MM.1S (cell line): ENCODE data around the gene MACROD2.

Experiments used
- DNase-seq: peaks from one replicate; pipeline ENCODE4 v3.0.0-alpha.2; 2015
- H2AFZ ChIP-seq: fragments of 300-600 bp; sonication (generic); 2 replicates; pipeline ENCODE4 v1.6.0; 2016; ENCODE audit warnings: antibody characterized with exemption, low read length
- H3F3A ChIP-seq: fragments of 300-600 bp; sonication (generic); 2 replicates; pipeline ENCODE4 v1.6.1; 2016; ENCODE audit warnings: mild to moderate bottlenecking, antibody characterized with exemption, low read length, moderate library complexity, mixed read lengths; ENCODE audit not compliant: insufficient read depth
- H3K27ac ChIP-seq: fragments of 300-600 bp; sonication (generic); 2 replicates; pipeline ENCODE4 v1.5.1; 2016; ENCODE audit warnings: mild to moderate bottlenecking, low read length
- H3K27me3 ChIP-seq: fragments of 300-600 bp; sonication (generic); replicated peaks from 2 replicates; pipeline ENCODE4 v1.6.0; 2016; ENCODE audit warnings: low read length; ENCODE audit not compliant: insufficient read depth
- H3K36me3 ChIP-seq: fragments of 300-600 bp; sonication (generic); replicated peaks from 2 replicates; pipeline ENCODE4 v1.6.1; 2016; ENCODE audit warnings: mild to moderate bottlenecking, low read length, mixed read lengths; ENCODE audit not compliant: insufficient read depth
- H3K4me1 ChIP-seq: fragments of 300-600 bp; sonication (generic); 2 replicates; pipeline ENCODE4 v1.6.1; 2016; ENCODE audit warnings: low read length, mixed read lengths
- H3K4me2 ChIP-seq: fragments of 300-600 bp; sonication (generic); 2 replicates; pipeline ENCODE4 v1.6.0; 2016; ENCODE audit warnings: low read depth, low read length
- H3K4me3 ChIP-seq: fragments of 300-600 bp; sonication (generic); 2 replicates; pipeline ENCODE4 v1.5.1; 2016; ENCODE audit warnings: low read length, mixed read lengths
- H3K79me2 ChIP-seq: fragments of 300-600 bp; sonication (generic); 2 replicates; pipeline ENCODE4 v1.6.1; 2016; ENCODE audit warnings: mixed run types, low read length, mixed read lengths
- H3K9ac ChIP-seq: fragments of 300-600 bp; sonication (generic); 2 replicates; pipeline ENCODE4 v1.6.1; 2016; ENCODE audit warnings: low read length, mixed read lengths
- H3K9me2 ChIP-seq: fragments of 300-600 bp; sonication (generic); replicated peaks from 2 replicates; pipeline ENCODE4 v1.6.1; 2016; ENCODE audit warnings: mild to moderate bottlenecking, low read length, mixed read lengths; ENCODE audit not compliant: insufficient read depth
- H3K9me3 ChIP-seq: fragments of 300-600 bp; sonication (generic); replicated peaks from 2 replicates; pipeline ENCODE4 v1.6.1; 2016; ENCODE audit warnings: mild to moderate bottlenecking, low read length, mixed read lengths; ENCODE audit not compliant: insufficient read depth
- H4K20me1 ChIP-seq: fragments of 300-600 bp; sonication (generic); 2 replicates; pipeline ENCODE4 v1.6.1; 2016; ENCODE audit warnings: mild to moderate bottlenecking, low read length, moderate library complexity, mixed read lengths; ENCODE audit not compliant: insufficient read depth
- EZH2 ChIP-seq: fragments of 300-600 bp; sonication (generic); optimal IDR thresholded peaks from 2 replicates; pipeline ENCODE3; 2017; ENCODE audit warnings: low read depth, mild to moderate bottlenecking, antibody characterized with exemption, low read length, mixed read lengths
- EZH2phosphoT487 ChIP-seq: fragments of 300-600 bp; sonication (generic); IDR thresholded peaks from 2 replicates; pipeline ENCODE4 v1.6.1; 2018; ENCODE audit warnings: antibody characterized with exemption, low read length
- TF ChIP-seq, protein P1 (sequence below): fragments of 300-600 bp; sonication (generic); IDR thresholded peaks from 2 replicates; pipeline ENCODE4 v1.5.1; 2016; ENCODE audit warnings: antibody characterized with exemption, low read length, mixed read lengths

The MACROD2 gene

DNA sequence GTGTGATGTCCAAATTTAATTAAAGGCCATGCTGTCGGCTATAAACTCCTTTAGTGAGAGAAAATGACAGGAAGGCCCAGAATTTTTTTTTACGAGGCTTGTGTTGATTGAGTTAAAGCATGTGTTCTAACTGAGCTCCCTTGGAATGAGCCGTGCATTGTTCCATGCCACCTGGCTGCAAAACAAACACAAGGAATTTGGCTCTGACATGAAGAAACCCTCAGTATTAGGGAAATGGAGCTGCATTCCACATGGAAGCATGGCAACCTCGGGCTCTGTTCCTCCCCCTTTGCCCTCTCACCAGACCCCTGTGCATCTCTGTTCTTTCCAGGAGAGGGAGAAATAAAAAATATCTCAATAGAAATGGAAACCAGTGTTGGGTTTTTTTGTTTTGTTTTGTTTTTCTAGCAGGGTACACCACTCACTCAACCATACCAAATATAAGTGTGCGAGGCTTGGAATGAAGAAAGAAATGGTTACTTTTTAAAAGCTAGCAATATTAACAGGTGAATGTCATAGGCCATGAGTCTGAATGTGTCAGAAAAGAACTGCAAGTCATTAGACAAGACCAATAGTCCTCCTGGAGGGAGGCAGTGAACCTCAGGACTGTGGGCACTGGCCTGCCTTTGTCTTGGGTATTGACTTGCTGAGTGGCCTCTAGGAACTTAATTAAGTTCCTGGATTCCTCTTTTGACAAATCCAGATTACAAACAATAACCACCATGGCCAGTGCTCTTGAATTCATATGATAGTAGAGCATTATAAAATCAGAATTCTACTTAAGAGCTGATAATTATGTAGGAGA lies 1642.8 kb downstream of the MACROD2 start:
- Histone ChIP-seq H2AFZ (no peak overlapping the region), H3K9me2 (no peaks in the 10 kb centered on the region), H3K27ac (no peak overlapping the region), H3K27me3 (no peaks in the 10 kb centered on the region), H3K4me1 (no peaks in the 10 kb centered on the region), H4K20me1 (no peaks in the 10 kb centered on the region), H3K9ac (no peak overlapping the region), H3K9me3 (no peaks in the 10 kb centered on the region), H3K4me3 (no peak overlapping the region), H3K4me2 (no peak overlapping the region), H3K36me3 (no peaks in the 10 kb centered on the region), H3F3A (no peaks in the 10 kb centered on the region), H3K79me2 (no peaks in the 10 kb centered on the region)
- TF ChIP-seq, protein P1, sequence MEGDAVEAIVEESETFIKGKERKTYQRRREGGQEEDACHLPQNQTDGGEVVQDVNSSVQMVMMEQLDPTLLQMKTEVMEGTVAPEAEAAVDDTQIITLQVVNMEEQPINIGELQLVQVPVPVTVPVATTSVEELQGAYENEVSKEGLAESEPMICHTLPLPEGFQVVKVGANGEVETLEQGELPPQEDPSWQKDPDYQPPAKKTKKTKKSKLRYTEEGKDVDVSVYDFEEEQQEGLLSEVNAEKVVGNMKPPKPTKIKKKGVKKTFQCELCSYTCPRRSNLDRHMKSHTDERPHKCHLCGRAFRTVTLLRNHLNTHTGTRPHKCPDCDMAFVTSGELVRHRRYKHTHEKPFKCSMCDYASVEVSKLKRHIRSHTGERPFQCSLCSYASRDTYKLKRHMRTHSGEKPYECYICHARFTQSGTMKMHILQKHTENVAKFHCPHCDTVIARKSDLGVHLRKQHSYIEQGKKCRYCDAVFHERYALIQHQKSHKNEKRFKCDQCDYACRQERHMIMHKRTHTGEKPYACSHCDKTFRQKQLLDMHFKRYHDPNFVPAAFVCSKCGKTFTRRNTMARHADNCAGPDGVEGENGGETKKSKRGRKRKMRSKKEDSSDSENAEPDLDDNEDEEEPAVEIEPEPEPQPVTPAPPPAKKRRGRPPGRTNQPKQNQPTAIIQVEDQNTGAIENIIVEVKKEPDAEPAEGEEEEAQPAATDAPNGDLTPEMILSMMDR = no peak
- TF ChIP-seq EZH2 = no peak
- no peak for TF ChIP-seq EZH2phosphoT487
- DNase-seq = no peak

DNA sequence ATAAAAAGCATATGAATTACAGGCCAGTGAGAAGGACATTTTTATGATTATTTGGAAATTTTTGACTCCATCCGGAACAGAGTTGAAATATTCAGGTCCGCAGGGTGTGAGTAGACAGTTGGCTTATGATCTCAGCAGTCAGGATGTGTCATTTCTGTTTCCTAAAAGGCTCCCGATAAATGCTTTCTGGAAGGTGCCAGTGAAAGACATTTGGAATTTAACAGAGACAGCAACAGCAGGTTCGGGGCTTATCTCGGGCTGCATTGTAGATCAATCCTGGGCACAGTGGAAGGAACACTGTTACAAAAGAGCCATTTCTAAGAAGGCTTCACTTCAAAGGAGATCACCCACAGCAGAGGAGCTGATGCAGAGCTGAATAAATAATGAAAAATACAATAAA lies 1643.5 kb downstream of the MACROD2 start:
- Histone ChIP-seq H3K27me3 (no peaks in the 10 kb centered on the region), H3F3A (no peaks in the 10 kb centered on the region), H3K4me1 (no peaks in the 10 kb centered on the region), H3K79me2 (no peaks in the 10 kb centered on the region), H3K9me3 (no peaks in the 10 kb centered on the region), H4K20me1 (no peaks in the 10 kb centered on the region), H3K9me2 (no peaks in the 10 kb centered on the region), H3K27ac (no peak overlapping the region), H3K9ac (no peak overlapping the region), H3K36me3 (no peaks in the 10 kb centered on the region), H3K4me2 (no peak overlapping the region), H3K4me3 (no peak overlapping the region), H2AFZ (no peak overlapping the region)
- DNase-seq = no peak
- TF ChIP-seq EZH2 = no peak
- TF ChIP-seq, protein P1 = no peak

DNA sequence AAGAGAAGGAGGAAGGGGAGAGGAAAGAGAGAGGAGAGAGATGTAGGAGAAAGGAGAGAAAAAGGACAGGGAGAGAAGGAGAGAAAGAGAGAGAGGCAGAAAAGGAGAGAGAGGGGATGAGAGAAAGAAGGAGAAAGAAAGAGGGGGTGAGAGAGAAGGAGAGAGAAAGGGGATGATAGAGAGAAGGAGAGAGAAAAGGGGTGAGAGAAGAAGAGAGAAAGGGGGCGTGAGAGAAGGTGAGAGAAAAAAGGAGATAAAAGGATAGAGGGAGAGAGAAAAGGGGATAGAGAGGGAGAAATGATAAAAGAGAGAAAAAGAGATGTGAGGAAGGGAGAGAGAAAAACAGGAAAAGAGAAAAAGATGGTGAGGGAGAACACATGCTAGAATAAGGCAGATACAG lies 1644.5 kb downstream of the MACROD2 start:
- H3K9me3 ChIP-seq = no peaks in the 10 kb centered on the region
- H3K4me2 ChIP-seq = no peak overlapping the region
- H2AFZ ChIP-seq = no peak overlapping the region
- no peaks in the 10 kb centered on the region for H3K27me3 ChIP-seq
- H3K9me2 ChIP-seq = no peaks in the 10 kb centered on the region
- no peak overlapping the region for H3K9ac ChIP-seq
- H3F3A ChIP-seq = no peaks in the 10 kb centered on the region
- no peak for DNase-seq
- H3K4me3 ChIP-seq = no peak overlapping the region
- no peak overlapping the region for H3K27ac ChIP-seq
- no peaks in the 10 kb centered on the region for H3K4me1 ChIP-seq
- H3K79me2 ChIP-seq = no peaks in the 10 kb centered on the region
- TF ChIP-seq EZH2 = no peak
- no peak for TF ChIP-seq EZH2phosphoT487
- TF ChIP-seq, protein P1 = no peak
- no peaks in the 10 kb centered on the region for H4K20me1 ChIP-seq
- H3K36me3 ChIP-seq = no peaks in the 10 kb centered on the region
